HCT116 (cell line): Measurements from ENCODE around the gene JCHAIN. TPM values are rescaled to one million over a fixed set of nuclear protein-coding genes. Genes with fewer than 3 reads are reported as not detected.

Experiments used
- ATAC-seq: fragments of 200-7000 bp; cut with Tn5 transposase; 2 replicates; pipeline ENCODE4 v1.9.1; 2020; ENCODE audit warnings: mild to moderate bottlenecking, moderate library complexity
- BruUV-seq: library from RNA; stranded (reverse); fragments of 400-500 nt; replicated peaks from 2 replicates; lab custom pipeline; 2021; lab: Mats Ljungman, UMichigan
- CTCF ChIA-PET: fragments of 300-600 bp; sonication (Branson Sonifier 250); formaldehyde crosslinking; loops from one replicate; lab custom pipeline; 2021; ENCODE audit warnings: antibody characterized with exemption; lab: Charles Lee
- POLR2A ChIA-PET: fragments of 300-600, 350-600 bp; sonication (Branson Sonifier 250); formaldehyde crosslinking; loops from one replicate; lab custom pipeline; 2021; ENCODE audit warnings: antibody characterized with exemption; lab: Charles Lee
- RAD21 ChIA-PET, 2 experiments: fragments of 300-600 bp; sonication (Branson Sonifier 250); formaldehyde crosslinking; loops; one replicate each; lab custom pipeline; 2023; ENCODE audit warnings: low total read pairs in 2 of 2; ENCODE audit not compliant: uncharacterized antibody in 2 of 2, unreplicated experiment in 2 of 2, low non-redundant PET in 1 of 2; lab: Charles Lee
- DNase-seq: peaks from one replicate; pipeline ENCODE4 v3.0.0-alpha.2; 2010; ENCODE audit warnings: low read depth, low spot score
- H2AFZ ChIP-seq: fragments of 200-600 bp; shearing (Covaris generic), sonication (generic); 2 replicates; pipeline ENCODE4 v1.6.1; 2017; ENCODE audit warnings: low read depth, mixed run types, mixed read lengths, antibody characterized with exemption, low read length; ENCODE audit not compliant: poor library complexity, severe bottlenecking
- H3K27ac ChIP-seq: 2 replicates; pipeline ENCODE4 v1.5.1; 2012; ENCODE audit warnings: low read depth, low read length
- H3K27me3 ChIP-seq: fragments of 200-600 bp; sonication (generic); 2 replicates; pipeline ENCODE4 v1.6.1; 2016; ENCODE audit warnings: mixed run types, low read length, mixed read lengths; ENCODE audit not compliant: insufficient read depth
- H3K36me3 ChIP-seq, 2 experiments: fragments of 200-500 bp in 1 of 2; fragments of 200-600 bp in 1 of 2; sonication (Bioruptor generic) in 1 of 2; sonication (generic) in 1 of 2; 2 replicates each; pipeline versions ENCODE4 v1.5.1 to v1.6.1; 2014 to 2016; ENCODE audit warnings: low read length in 2 of 2, inconsistent platforms in 1 of 2, mixed read lengths in 1 of 2, mixed run types in 1 of 2; ENCODE audit not compliant: insufficient read depth in 2 of 2, control insufficient read depth in 1 of 2
- H3K4me1 ChIP-seq, 2 experiments: fragments of 200-600 bp in 1 of 2; sonication (generic) in 1 of 2; 2 replicates each; pipeline versions ENCODE4 v1.5.1 to v1.6.1; 2012 to 2017; ENCODE audit warnings: low read length in 2 of 2, inconsistent platforms in 1 of 2, mild to moderate bottlenecking in 1 of 2, mixed read lengths in 1 of 2, mixed run types in 1 of 2, moderate library complexity in 1 of 2; ENCODE audit not compliant: insufficient read depth in 2 of 2, control insufficient read depth in 1 of 2
- H3K4me2 ChIP-seq: fragments of 200-600 bp; sonication (generic); 2 replicates; pipeline ENCODE4 v1.6.1; 2017; ENCODE audit warnings: mixed run types, low read length, mixed read lengths
- H3K4me3 ChIP-seq, 2 experiments: fragments of 200-600 bp in 1 of 2; sonication (generic) in 1 of 2; replicated peaks in 1 of 2; 2 replicates each; pipeline ENCODE4 v1.5.1; 2011 to 2016; ENCODE audit warnings: low read length in 2 of 2, control low read depth in 1 of 2, low read depth in 1 of 2, mild to moderate bottlenecking in 1 of 2, mixed read lengths in 1 of 2, mixed run types in 1 of 2
- H3K79me2 ChIP-seq: fragments of 200-600 bp; sonication (generic); 2 replicates; pipeline ENCODE4 v1.6.1; 2017; ENCODE audit warnings: mild to moderate bottlenecking, mixed run types, low read length, moderate library complexity, mixed read lengths; ENCODE audit not compliant: insufficient read depth
- H3K9ac ChIP-seq: fragments of 200-600 bp; sonication (generic); 2 replicates; pipeline ENCODE4 v1.6.1; 2016; ENCODE audit warnings: low read length, mixed read lengths
- H3K9me2 ChIP-seq: fragments of 200-600 bp; sonication (generic), shearing (Covaris generic); 2 replicates; pipeline ENCODE4 v1.6.1; 2017; ENCODE audit warnings: mixed run types, mild to moderate bottlenecking, moderate library complexity; ENCODE audit not compliant: insufficient read depth
- H3K9me3 ChIP-seq, 2 experiments: fragments of 200-500 bp in 1 of 2; fragments of 200-600 bp in 1 of 2; sonication (Bioruptor generic) in 1 of 2; sonication (generic) in 1 of 2; 2 replicates each; pipeline ENCODE4 v1.6.1; 2014 to 2017; ENCODE audit warnings: low read length in 2 of 2, mixed read lengths in 2 of 2, inconsistent platforms in 1 of 2, low read depth in 1 of 2, mild to moderate bottlenecking in 1 of 2, mixed run types in 1 of 2, moderate library complexity in 1 of 2; ENCODE audit not compliant: control insufficient read depth in 1 of 2, insufficient read depth in 1 of 2
- H4K20me1 ChIP-seq: fragments of 200-600 bp; sonication (generic), shearing (Covaris generic); 2 replicates; pipeline ENCODE4 v1.6.1; 2017; ENCODE audit warnings: mixed run types, mild to moderate bottlenecking, moderate library complexity; ENCODE audit not compliant: insufficient read depth
- ELF1 ChIP-seq: IDR thresholded peaks from 2 replicates; pipeline ENCODE4 v1.6.1; 2012; ENCODE audit warnings: low read depth, borderline replicate concordance
- FOSL1 ChIP-seq: IDR thresholded peaks from 2 replicates; pipeline ENCODE4 v1.6.1; 2012; ENCODE audit warnings: low read depth
- JUND ChIP-seq: IDR thresholded peaks from 2 replicates; pipeline ENCODE4 v1.6.1; 2012
- POLR2AphosphoS5 ChIP-seq: IDR thresholded peaks from 2 replicates; pipeline ENCODE4 v1.6.1; 2011; ENCODE audit warnings: mild to moderate bottlenecking, low read depth, low read length, moderate library complexity
- RAD21 ChIP-seq: IDR thresholded peaks from 2 replicates; pipeline ENCODE4 v1.6.1; 2012; ENCODE audit warnings: low read depth, mild to moderate bottlenecking
- SP1 ChIP-seq: IDR thresholded peaks from 2 replicates; pipeline ENCODE4 v1.6.1; 2012; ENCODE audit warnings: low read depth
- SRF ChIP-seq: IDR thresholded peaks from 2 replicates; pipeline ENCODE4 v1.6.1; 2012; ENCODE audit warnings: low read depth
- TCF7L2 ChIP-seq: IDR thresholded peaks from 2 replicates; pipeline ENCODE4 v1.7.0; 2011; ENCODE audit warnings: borderline replicate concordance, inconsistent platforms; ENCODE audit not compliant: insufficient read depth, insufficient read length; ENCODE audit errors: extremely low read depth
- YY1 ChIP-seq: IDR thresholded peaks from 2 replicates; pipeline ENCODE4 v1.6.1; 2011; ENCODE audit warnings: low read length, low read depth, moderate library complexity, mild to moderate bottlenecking; ENCODE audit not compliant: insufficient replicate concordance; ENCODE audit errors: extremely low read depth
- ZNF274 ChIP-seq: fragments of 200-500 bp; sonication (Bioruptor generic); IDR thresholded peaks from 2 replicates; pipeline ENCODE4 v1.6.1; 2014; ENCODE audit warnings: mild to moderate bottlenecking, low read depth, low read length, inconsistent platforms
- intact Hi-C: fragments of 100-400 bp; cut with micrococcal nuclease; formaldehyde crosslinking; loops from 2 replicates; pipeline ENCODE4 v1.10.0; 2022
- total RNA-seq: library from RNA; stranded (reverse); gene quantifications from one replicate; pipeline ENCODE4 v1.2.1, GENCODE V29; 2021; ENCODE audit not compliant: unreplicated experiment
- TF ChIP-seq, protein P1 (sequence below): IDR thresholded peaks from 2 replicates; pipeline ENCODE4 v1.6.1; 2012
- TF ChIP-seq, protein P2 (sequence below): IDR thresholded peaks from 2 replicates; pipeline ENCODE4 v1.6.1; 2012; ENCODE audit warnings: low read depth
- TF ChIP-seq, protein P3 (sequence below), 3 experiments: fragments of 200-600 bp in 1 of 3; sonication (generic) in 1 of 3; IDR thresholded peaks in 2 of 3; conservative IDR thresholded peaks in 1 of 3; 2 replicates each; pipeline ENCODE4 v1.5.1; 2012 to 2017; ENCODE audit warnings: low read depth in 2 of 3, low read length in 2 of 3, antibody characterized with exemption in 1 of 3, borderline replicate concordance in 1 of 3, control low read depth in 1 of 3, mild to moderate bottlenecking in 1 of 3, mixed read lengths in 1 of 3, mixed run types in 1 of 3, moderate library complexity in 1 of 3; ENCODE audit not compliant: insufficient read depth in 1 of 3
- TF ChIP-seq, protein P4 (sequence below): IDR thresholded peaks from 2 replicates; pipeline ENCODE4 v1.6.1; 2012
- TF ChIP-seq, protein P5 (sequence below): IDR thresholded peaks from 2 replicates; pipeline ENCODE4 v1.6.1; 2011; ENCODE audit warnings: mild to moderate bottlenecking, low read length, moderate library complexity; ENCODE audit not compliant: insufficient replicate concordance; ENCODE audit errors: extremely low read depth

Gene JCHAIN
- total RNA-seq, 1 experiment from 2014 or later: 0.79 TPM

DNA sequence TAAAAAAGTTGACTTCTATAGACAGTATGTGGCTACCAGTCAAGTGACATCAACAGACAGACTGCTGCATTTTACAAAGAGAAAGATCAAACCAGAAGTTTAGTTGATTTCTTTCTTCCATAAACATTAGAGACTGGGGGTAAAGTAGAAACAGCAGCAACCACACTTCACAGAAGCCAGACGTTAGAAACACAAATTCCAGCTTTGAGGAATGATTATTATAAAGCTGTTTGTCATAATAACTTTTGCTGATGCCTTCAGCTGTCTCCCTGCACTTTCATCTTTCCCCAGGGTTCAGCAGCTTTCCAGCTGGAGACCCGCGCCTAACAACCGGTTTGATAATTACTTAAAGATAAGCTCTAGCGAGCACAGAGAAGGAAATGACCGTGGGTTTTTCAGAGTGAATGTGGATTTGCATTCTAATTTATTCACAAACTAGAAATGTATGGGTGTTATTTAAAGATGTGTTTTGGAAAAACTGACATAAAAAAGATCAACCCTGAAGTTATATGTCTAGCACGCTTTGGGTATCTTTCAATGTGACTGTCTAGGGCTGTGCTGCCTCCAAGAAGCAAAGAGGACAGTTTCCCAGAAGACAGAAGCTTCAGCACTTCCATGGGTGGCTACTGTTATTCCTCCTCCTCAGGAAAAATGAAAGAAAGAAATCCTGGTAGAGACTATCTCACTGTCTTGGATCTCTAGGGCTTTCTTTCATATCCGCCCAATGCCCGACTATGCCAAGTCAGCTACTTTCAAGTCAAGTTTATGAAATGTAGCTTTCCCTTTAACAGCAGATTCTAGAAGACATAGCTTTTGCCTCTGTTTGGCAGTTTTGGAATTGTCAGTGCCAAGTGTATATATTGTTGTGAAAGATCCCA lies 52.8 kb downstream of the JCHAIN start:
- H3K27ac ChIP-seq: no peak overlapping the region
- no peak overlapping the region for H3K9ac ChIP-seq
- H2AFZ ChIP-seq: no peak overlapping the region
- H3K9me3 ChIP-seq: no peaks in the 10 kb centered on the region
- no TSS peak for BruUV-seq
- TF ChIP-seq POLR2AphosphoS5: no peak
- no peak for TF ChIP-seq RAD21
- TF ChIP-seq, protein P1, sequence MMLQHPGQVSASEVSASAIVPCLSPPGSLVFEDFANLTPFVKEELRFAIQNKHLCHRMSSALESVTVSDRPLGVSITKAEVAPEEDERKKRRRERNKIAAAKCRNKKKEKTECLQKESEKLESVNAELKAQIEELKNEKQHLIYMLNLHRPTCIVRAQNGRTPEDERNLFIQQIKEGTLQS: no peak
- no peak for TF ChIP-seq SRF
- no peak for TF ChIP-seq ZNF274
- TF ChIP-seq, protein P2, sequence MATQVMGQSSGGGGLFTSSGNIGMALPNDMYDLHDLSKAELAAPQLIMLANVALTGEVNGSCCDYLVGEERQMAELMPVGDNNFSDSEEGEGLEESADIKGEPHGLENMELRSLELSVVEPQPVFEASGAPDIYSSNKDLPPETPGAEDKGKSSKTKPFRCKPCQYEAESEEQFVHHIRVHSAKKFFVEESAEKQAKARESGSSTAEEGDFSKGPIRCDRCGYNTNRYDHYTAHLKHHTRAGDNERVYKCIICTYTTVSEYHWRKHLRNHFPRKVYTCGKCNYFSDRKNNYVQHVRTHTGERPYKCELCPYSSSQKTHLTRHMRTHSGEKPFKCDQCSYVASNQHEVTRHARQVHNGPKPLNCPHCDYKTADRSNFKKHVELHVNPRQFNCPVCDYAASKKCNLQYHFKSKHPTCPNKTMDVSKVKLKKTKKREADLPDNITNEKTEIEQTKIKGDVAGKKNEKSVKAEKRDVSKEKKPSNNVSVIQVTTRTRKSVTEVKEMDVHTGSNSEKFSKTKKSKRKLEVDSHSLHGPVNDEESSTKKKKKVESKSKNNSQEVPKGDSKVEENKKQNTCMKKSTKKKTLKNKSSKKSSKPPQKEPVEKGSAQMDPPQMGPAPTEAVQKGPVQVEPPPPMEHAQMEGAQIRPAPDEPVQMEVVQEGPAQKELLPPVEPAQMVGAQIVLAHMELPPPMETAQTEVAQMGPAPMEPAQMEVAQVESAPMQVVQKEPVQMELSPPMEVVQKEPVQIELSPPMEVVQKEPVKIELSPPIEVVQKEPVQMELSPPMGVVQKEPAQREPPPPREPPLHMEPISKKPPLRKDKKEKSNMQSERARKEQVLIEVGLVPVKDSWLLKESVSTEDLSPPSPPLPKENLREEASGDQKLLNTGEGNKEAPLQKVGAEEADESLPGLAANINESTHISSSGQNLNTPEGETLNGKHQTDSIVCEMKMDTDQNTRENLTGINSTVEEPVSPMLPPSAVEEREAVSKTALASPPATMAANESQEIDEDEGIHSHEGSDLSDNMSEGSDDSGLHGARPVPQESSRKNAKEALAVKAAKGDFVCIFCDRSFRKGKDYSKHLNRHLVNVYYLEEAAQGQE: no peak
- no peak for TF ChIP-seq SP1
- TF ChIP-seq, protein P3, sequence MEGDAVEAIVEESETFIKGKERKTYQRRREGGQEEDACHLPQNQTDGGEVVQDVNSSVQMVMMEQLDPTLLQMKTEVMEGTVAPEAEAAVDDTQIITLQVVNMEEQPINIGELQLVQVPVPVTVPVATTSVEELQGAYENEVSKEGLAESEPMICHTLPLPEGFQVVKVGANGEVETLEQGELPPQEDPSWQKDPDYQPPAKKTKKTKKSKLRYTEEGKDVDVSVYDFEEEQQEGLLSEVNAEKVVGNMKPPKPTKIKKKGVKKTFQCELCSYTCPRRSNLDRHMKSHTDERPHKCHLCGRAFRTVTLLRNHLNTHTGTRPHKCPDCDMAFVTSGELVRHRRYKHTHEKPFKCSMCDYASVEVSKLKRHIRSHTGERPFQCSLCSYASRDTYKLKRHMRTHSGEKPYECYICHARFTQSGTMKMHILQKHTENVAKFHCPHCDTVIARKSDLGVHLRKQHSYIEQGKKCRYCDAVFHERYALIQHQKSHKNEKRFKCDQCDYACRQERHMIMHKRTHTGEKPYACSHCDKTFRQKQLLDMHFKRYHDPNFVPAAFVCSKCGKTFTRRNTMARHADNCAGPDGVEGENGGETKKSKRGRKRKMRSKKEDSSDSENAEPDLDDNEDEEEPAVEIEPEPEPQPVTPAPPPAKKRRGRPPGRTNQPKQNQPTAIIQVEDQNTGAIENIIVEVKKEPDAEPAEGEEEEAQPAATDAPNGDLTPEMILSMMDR (IDR thresholded peaks at IDR 0.05 in 2 of 3, conservative IDR thresholded peaks at IDR 0.05 in 1 of 3; ENCODE audit: borderline replicate concordance in 1 of 3, insufficient read depth in 1 of 3, low read depth in 2 of 3, low read length in 2 of 3): no peak
- no peak for TF ChIP-seq ELF1
- TF ChIP-seq, protein P4, sequence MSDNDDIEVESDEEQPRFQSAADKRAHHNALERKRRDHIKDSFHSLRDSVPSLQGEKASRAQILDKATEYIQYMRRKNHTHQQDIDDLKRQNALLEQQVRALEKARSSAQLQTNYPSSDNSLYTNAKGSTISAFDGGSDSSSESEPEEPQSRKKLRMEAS: no peak
- TF ChIP-seq TCF7L2: no peak
- TF ChIP-seq YY1: no peak
- no peak for TF ChIP-seq JUND
- TF ChIP-seq, protein P5, sequence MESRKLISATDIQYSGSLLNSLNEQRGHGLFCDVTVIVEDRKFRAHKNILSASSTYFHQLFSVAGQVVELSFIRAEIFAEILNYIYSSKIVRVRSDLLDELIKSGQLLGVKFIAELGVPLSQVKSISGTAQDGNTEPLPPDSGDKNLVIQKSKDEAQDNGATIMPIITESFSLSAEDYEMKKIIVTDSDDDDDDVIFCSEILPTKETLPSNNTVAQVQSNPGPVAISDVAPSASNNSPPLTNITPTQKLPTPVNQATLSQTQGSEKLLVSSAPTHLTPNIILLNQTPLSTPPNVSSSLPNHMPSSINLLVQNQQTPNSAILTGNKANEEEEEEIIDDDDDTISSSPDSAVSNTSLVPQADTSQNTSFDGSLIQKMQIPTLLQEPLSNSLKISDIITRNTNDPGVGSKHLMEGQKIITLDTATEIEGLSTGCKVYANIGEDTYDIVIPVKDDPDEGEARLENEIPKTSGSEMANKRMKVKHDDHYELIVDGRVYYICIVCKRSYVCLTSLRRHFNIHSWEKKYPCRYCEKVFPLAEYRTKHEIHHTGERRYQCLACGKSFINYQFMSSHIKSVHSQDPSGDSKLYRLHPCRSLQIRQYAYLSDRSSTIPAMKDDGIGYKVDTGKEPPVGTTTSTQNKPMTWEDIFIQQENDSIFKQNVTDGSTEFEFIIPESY: no peak
- no peak for TF ChIP-seq FOSL1
- no peaks in the 10 kb centered on the region for H4K20me1 ChIP-seq
- no peak for DNase-seq
- no peaks in the 10 kb centered on the region for H3K4me1 ChIP-seq
- ChIA-PET POLR2A (no interaction called here), RAD21 (no interaction called here), CTCF (no interaction called here)
- H3K79me2 ChIP-seq: no peaks in the 10 kb centered on the region
- ATAC-seq: no peak
- H3K27me3 ChIP-seq: no peaks in the 10 kb centered on the region
- intact Hi-C loops: no loop called here
- H3K4me3 ChIP-seq: no peak overlapping the region
- H3K4me2 ChIP-seq: no peak overlapping the region
- no peaks in the 10 kb centered on the region for H3K36me3 ChIP-seq
- H3K9me2 ChIP-seq: no peaks in the 10 kb centered on the region
